GM11168 (cell line): ENCODE measurements around the gene HSD17B13.
"Not testable (repeated sequence)": the region's sequence is repeated elsewhere in the genome, so short reads cannot be mapped to it uniquely, and the experiment has no call there.

Experiments
- in situ Hi-C: fragments of 300-500 bp; cut with MboI; formaldehyde crosslinking; loops from one replicate; pipeline ENCODE4 v1.12.0; 2022; ENCODE audit warnings: low sequenced_read_pairs; ENCODE audit not compliant: unreplicated experiment

Gene HSD17B13

GRCh38 chr4:87317527-87317926, 5.2 kb downstream of the HSD17B13 start:
- in situ Hi-C loops: no loop called here

GRCh38 chr4:87316961-87317360, 5.7 kb downstream of the HSD17B13 start:
- in situ Hi-C loops: no loop called here

- in situ Hi-C loops: not testable (repeated sequence)
These were observed 7.7 kb downstream of the HSD17B13 start for GRCh38 chr4:87315000-87315399.

- in situ Hi-C loops: no loop called here
These were observed 8.9 kb downstream of the HSD17B13 start for GRCh38 chr4:87313756-87314155.

GRCh38 chr4:87311684-87312083, 11.0 kb downstream of the HSD17B13 start:
- in situ Hi-C loops: no loop called here

GRCh38 chr4:87310691-87311335, 11.9 kb downstream of the HSD17B13 start:
- in situ Hi-C loops: no loop called here

GRCh38 chr4:87309625-87310024, 13.1 kb downstream of the HSD17B13 start:
- in situ Hi-C loops: no loop called here

GRCh38 chr4:87306056-87306455, 16.6 kb downstream of the HSD17B13 start:
- in situ Hi-C loops: no loop called here

GRCh38 chr4:87305562-87305961, 17.1 kb downstream of the HSD17B13 start:
- in situ Hi-C loops: no loop called here

GRCh38 chr4:87304745-87305432, 17.8 kb downstream of the HSD17B13 start:
- in situ Hi-C loops: no loop called here

GRCh38 chr4:87299898-87300297, 22.8 kb downstream of the HSD17B13 start:
- in situ Hi-C loops: no loop called here

GRCh38 chr4:87298362-87298761, 24.3 kb downstream of the HSD17B13 start:
- in situ Hi-C loops: no loop called here

- in situ Hi-C loops: not testable (repeated sequence)
These were observed 27.8 kb downstream of the HSD17B13 start for GRCh38 chr4:87294911-87295310.

GRCh38 chr4:87293889-87294288, 28.8 kb downstream of the HSD17B13 start:
- in situ Hi-C loops: not testable (repeated sequence)

GRCh38 chr4:87286970-87287369, 35.7 kb downstream of the HSD17B13 start:
- in situ Hi-C loops: no loop called here

- in situ Hi-C loops: not testable (repeated sequence)
These were observed 38.4 kb downstream of the HSD17B13 start for GRCh38 chr4:87284268-87284667.

- in situ Hi-C loops: no loop called here
These were observed 39.5 kb downstream of the HSD17B13 start for GRCh38 chr4:87283151-87283550.

GRCh38 chr4:87281603-87282002, 41.1 kb downstream of the HSD17B13 start:
- in situ Hi-C loops: no loop called here

- in situ Hi-C loops: no loop called here
These were observed 44.3 kb downstream of the HSD17B13 start for GRCh38 chr4:87278335-87278794.

GRCh38 chr4:87275311-87275710, 47.4 kb downstream of the HSD17B13 start:
- in situ Hi-C loops: no loop called here

- in situ Hi-C loops: no loop called here
These were observed 47.9 kb downstream of the HSD17B13 start for GRCh38 chr4:87274803-87275202.

GRCh38 chr4:87274327-87274726, 48.4 kb downstream of the HSD17B13 start:
- in situ Hi-C loops: no loop called here
